Peyer's patch (tissue), 4 donors: ENCODE data around the gene ZC3H12D.
"Not testable (repeated sequence)": the region's sequence is repeated elsewhere in the genome, so short reads cannot be mapped to it uniquely, and the experiment has no call there.

Experiments
- POLR2A ChIP-seq, 2 donors: fragments of 450-650 bp; IDR thresholded peaks; one replicate each; pipeline ENCODE4 v1.5.1; 2017; ENCODE audit warnings: antibody characterized with exemption in 2 of 2, mild to moderate bottlenecking in 2 of 2, moderate library complexity in 2 of 2
- TF ChIP-seq, protein P1 (sequence below), 6 experiments: fragments of 450-650 bp in 4 of 6; fragments of 200-600 bp in 2 of 6; sonication (generic) in 1 of 6; IDR thresholded peaks; one replicate each; pipeline ENCODE4 v1.5.1; 2017 to 2019; ENCODE audit warnings: antibody characterized with exemption in 6 of 6, mild to moderate bottlenecking in 3 of 6, moderate library complexity in 1 of 6

DNA sequence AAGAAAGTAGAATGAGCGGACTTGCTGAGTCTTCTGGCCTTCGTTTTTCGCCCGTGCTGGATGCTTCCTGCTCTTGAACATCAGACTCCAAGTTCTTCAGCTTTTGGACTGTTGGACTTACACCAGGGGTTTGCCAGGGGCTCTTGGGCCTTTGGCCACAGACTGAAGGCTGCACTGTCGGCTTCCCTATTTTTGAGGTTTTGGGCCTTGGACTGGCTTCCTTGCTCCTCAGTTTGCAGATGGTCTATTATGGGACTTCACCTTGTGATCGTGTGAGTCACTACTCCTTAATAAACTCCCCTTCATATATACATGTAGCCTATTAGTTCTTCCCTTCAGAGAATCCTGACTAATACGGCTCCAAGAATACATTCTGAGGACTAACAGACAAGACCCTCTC lies 22.1 kb downstream of the ZC3H12D start:
- TF ChIP-seq, protein P1, sequence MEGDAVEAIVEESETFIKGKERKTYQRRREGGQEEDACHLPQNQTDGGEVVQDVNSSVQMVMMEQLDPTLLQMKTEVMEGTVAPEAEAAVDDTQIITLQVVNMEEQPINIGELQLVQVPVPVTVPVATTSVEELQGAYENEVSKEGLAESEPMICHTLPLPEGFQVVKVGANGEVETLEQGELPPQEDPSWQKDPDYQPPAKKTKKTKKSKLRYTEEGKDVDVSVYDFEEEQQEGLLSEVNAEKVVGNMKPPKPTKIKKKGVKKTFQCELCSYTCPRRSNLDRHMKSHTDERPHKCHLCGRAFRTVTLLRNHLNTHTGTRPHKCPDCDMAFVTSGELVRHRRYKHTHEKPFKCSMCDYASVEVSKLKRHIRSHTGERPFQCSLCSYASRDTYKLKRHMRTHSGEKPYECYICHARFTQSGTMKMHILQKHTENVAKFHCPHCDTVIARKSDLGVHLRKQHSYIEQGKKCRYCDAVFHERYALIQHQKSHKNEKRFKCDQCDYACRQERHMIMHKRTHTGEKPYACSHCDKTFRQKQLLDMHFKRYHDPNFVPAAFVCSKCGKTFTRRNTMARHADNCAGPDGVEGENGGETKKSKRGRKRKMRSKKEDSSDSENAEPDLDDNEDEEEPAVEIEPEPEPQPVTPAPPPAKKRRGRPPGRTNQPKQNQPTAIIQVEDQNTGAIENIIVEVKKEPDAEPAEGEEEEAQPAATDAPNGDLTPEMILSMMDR (IDR thresholded peaks at IDR 0.05): not testable (repeated sequence)
- not testable (repeated sequence) for TF ChIP-seq POLR2A (IDR thresholded peaks at IDR 0.05)
